IPS-18a (cell line): ENCODE results near the gene CHRFAM7A.
"Not testable (repeated sequence)": the region's sequence is repeated elsewhere in the genome, so short reads cannot be mapped to it uniquely, and the experiment has no call there.

Experiments
- H3K27ac ChIP-seq: one replicate; pipeline ENCODE4 v1.5.1; 2013; ENCODE audit warnings: low read length
- H3K27me3 ChIP-seq: one replicate; pipeline ENCODE4 v1.6.1; 2013; ENCODE audit warnings: mild to moderate bottlenecking, low read length; ENCODE audit not compliant: control insufficient read depth, insufficient read depth
- H3K36me3 ChIP-seq: one replicate; pipeline ENCODE4 v1.6.1; 2013; ENCODE audit warnings: low read depth, low read length; ENCODE audit not compliant: control insufficient read depth
- H3K4me1 ChIP-seq: one replicate; pipeline ENCODE4 v1.6.1; 2013; ENCODE audit warnings: low read depth, low read length; ENCODE audit not compliant: control insufficient read depth
- H3K4me3 ChIP-seq: one replicate; pipeline ENCODE4 v1.5.1; 2013; ENCODE audit warnings: low read length
- H3K9ac ChIP-seq: one replicate; pipeline ENCODE4 v1.6.1; 2013; ENCODE audit warnings: mild to moderate bottlenecking, low read length, moderate library complexity
- H3K9me3 ChIP-seq: one replicate; pipeline ENCODE4 v1.6.1; 2013; ENCODE audit warnings: low read depth, low read length; ENCODE audit not compliant: control insufficient read depth

The CHRFAM7A gene

DNA sequence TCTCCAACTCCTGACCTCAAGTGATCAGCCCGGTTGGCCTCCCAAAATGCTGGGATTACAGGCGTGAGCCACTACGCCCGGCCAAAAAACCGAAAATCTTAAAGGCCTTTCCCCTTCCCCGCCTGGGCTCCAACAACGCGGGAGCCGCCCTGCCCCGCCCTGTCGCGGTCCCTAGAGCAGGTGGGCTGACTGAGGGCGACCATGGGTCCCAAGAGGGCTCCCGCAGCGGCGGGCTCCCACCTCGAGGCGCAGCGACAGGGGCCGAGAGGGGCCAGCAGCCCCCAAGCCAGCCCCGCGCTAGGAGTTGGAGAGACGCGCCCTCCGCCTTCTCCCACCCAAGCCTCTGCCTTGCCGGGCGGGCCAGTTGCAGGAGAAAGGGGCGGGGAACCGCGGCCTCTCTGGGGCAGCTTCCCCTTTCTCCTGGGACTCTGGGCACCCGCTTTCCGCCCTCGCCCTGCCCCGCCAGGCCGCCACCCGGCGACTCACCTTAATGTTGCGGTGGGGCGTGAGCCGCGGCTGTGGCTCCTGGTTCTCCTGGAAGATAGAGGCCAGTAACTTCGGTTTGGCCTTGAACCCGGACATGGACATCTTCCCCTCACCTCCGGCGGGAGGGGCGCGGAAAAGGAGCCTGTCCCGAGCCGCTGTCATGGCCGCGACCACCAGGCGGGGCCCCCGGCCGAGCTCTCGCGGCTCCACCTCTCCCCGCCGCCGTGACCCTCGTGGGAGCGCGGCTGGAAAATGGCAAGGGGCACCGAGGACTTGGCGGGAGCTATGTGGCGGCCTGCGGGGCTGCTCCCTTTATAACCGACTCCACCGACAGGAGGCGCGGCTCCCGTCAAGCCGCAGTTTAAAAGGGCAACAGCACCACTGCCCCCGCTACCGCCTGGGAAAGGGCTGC is at the start of gene CHRFAM7A:
TSS of gene CHRFAM7A (minus strand) at position 775 of the 898 bp plus-strand sequence. CDS start 10,189 bp downstream, outside the sequence.
- not testable (repeated sequence) for H3K27me3 ChIP-seq, H3K36me3 ChIP-seq, H3K4me3 ChIP-seq, H3K9ac ChIP-seq, H3K9me3 ChIP-seq, H3K4me1 ChIP-seq, H3K27ac ChIP-seq

DNA sequence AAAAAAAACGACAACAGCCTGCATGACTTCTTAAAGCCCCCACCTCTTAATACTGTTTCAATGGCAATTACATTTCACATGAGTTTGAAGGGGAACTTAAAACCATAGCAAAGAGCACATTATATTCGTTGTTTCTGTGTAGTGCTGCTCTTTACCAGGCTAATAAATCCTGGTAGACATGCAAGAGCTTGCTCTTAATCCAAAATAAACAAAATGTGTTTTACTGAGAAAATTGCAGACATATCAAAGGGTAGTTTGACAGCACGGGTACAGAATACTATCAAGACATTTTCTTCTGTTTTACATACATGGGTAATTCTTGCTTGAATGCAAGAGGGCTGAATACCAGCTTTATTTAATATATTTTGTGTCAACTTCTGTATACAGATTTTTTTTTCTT is 45.0 kb upstream of the CHRFAM7A start:
- not testable (repeated sequence) for H3K9ac ChIP-seq, H3K9me3 ChIP-seq, H3K36me3 ChIP-seq, H3K27me3 ChIP-seq, H3K4me1 ChIP-seq, H3K4me3 ChIP-seq, H3K27ac ChIP-seq

DNA sequence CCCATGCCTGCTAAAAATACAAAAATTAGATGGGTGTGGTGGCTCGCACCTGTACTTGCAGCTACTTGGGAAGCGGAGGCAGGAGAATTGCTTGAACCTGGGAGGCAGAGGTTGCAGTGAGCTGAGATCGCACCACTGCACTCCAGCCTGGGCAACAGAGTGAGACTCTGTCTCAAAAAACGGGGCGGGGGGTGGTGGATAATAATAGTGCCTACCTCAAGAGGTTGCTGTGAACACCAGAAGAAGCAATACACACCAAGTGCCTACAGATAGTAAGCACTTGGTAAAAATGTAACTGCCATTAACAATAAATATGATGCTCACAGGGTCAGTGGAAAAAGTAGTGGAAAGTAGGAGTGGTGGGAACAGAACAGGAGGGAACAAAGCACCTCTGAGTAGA is 42.5 kb upstream of the CHRFAM7A start:
- not testable (repeated sequence) for H3K4me1 ChIP-seq, H3K4me3 ChIP-seq, H3K9ac ChIP-seq, H3K27me3 ChIP-seq, H3K36me3 ChIP-seq, H3K9me3 ChIP-seq, H3K27ac ChIP-seq

DNA sequence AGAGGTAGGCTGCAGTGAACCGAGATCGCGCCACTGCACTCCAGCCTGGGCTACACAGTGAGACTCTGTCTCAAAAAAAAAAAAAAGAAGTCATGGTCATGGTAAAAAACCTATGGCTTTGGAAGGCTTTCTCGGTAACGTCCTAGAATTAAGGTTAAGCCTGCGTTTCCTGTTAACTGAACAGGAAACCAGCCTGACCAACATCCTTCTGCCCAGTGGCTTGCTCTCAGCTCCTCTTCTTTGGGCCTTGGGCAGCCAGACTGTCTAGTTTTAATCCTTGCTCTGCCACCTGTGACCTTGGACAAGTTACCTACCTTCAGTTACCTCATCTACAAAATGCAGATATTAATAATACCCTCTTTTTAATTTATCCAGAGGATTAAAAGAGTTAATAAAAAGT is 27.4 kb upstream of the CHRFAM7A start:
- not testable (repeated sequence) for H3K27me3 ChIP-seq, H3K36me3 ChIP-seq, H3K4me3 ChIP-seq, H3K27ac ChIP-seq, H3K9me3 ChIP-seq, H3K4me1 ChIP-seq, H3K9ac ChIP-seq

GRCh38 chr15:30414160-30414559 is 20.8 kb upstream of the CHRFAM7A start, which contains the start of gene GOLGA8R:
Gene GOLGA8R (minus strand): TSS chr15:30414260. CDS start chr15:30414162, 98 bp downstream.
- H3K4me3 ChIP-seq, H3K9me3 ChIP-seq, H3K4me1 ChIP-seq, H3K9ac ChIP-seq, H3K36me3 ChIP-seq, H3K27me3 ChIP-seq, H3K27ac ChIP-seq: not testable (repeated sequence)

DNA sequence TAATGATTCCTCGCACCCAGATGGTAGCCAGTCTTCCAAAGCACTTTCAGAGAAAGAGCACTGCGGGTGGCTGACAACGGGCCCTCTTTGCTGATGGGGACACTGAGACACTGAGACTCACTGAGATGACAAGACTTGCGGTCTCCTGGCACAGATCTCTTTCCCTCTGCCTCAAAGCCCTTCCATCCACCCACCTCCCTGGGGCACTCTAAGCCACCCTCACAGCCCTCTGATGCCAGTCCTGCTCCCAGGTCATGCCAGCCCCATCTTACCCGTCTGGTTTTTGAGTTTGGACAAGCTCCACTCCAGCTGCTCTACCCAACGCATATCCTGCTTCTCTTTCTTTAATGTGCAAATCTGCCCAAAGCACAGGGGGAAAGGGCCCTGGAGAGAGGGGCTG is 14.3 kb upstream of the CHRFAM7A start:
- H3K4me3 ChIP-seq, H3K4me1 ChIP-seq, H3K36me3 ChIP-seq, H3K9me3 ChIP-seq, H3K27ac ChIP-seq, H3K27me3 ChIP-seq, H3K9ac ChIP-seq: not testable (repeated sequence)

DNA sequence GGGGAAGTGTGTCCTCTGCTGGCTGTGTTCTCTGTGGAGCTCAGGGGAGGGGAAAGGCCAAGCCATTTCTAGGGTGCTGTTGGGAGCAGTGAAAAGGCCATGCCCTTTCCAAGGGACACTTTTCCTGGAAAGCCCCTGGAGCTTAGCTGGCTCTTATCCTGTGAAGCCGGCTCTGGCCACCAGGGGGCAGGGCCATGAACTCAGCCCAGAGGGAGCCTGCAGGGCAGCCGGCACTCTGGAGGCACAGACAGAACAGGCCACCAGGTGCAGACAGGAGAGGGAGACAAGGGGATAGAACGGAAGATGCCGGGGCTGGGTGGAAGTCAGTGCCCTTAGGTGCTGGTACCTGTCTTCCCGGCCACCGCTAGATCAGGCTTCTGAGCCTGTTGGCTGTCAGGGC is 5.6 kb upstream of the CHRFAM7A start:
- not testable (repeated sequence) for H3K36me3 ChIP-seq, H3K27me3 ChIP-seq, H3K4me1 ChIP-seq, H3K4me3 ChIP-seq, H3K27ac ChIP-seq, H3K9me3 ChIP-seq, H3K9ac ChIP-seq

- not testable (repeated sequence) for H3K36me3 ChIP-seq, H3K27me3 ChIP-seq, H3K4me1 ChIP-seq, H3K9ac ChIP-seq, H3K9me3 ChIP-seq, H3K4me3 ChIP-seq, H3K27ac ChIP-seq
These were observed 288 bp upstream of the CHRFAM7A start for GRCh38 chr15:30393664-30393991.

DNA sequence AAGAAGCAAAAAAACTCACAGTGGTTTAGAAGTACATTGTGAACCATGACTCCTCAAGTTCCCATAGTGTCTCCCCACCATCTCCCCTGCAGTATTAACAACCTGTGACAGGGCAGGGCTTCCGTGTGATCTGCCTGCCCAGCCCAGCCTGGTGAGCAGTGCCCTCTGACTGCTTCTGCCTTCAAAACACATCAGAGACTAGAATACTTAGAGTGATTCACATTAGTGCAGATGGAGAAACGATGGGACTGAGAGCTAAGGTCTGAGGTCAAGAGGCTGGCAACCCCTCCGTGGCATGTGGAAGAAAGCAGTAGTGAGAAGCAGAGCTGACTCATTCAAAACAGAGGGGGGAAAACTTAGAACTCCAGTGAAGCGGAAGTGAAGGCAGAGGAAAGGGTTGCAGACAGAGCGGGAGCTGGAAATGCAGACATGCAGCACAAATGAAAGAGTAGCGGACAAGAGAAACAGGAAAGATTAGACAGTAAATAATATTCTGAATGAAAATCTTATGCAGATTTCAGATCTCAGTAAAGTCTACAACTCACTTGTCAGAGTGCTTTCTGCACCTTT is 6.9 kb downstream of the CHRFAM7A start:
- not testable (repeated sequence) for H3K27me3 ChIP-seq, H3K36me3 ChIP-seq, H3K4me3 ChIP-seq, H3K9ac ChIP-seq, H3K9me3 ChIP-seq, H3K4me1 ChIP-seq, H3K27ac ChIP-seq

GRCh38 chr15:30377082-30377413 is 16.3 kb downstream of the CHRFAM7A start:
- not testable (repeated sequence) for H3K9ac ChIP-seq, H3K4me1 ChIP-seq, H3K27ac ChIP-seq, H3K27me3 ChIP-seq, H3K36me3 ChIP-seq, H3K4me3 ChIP-seq, H3K9me3 ChIP-seq

DNA sequence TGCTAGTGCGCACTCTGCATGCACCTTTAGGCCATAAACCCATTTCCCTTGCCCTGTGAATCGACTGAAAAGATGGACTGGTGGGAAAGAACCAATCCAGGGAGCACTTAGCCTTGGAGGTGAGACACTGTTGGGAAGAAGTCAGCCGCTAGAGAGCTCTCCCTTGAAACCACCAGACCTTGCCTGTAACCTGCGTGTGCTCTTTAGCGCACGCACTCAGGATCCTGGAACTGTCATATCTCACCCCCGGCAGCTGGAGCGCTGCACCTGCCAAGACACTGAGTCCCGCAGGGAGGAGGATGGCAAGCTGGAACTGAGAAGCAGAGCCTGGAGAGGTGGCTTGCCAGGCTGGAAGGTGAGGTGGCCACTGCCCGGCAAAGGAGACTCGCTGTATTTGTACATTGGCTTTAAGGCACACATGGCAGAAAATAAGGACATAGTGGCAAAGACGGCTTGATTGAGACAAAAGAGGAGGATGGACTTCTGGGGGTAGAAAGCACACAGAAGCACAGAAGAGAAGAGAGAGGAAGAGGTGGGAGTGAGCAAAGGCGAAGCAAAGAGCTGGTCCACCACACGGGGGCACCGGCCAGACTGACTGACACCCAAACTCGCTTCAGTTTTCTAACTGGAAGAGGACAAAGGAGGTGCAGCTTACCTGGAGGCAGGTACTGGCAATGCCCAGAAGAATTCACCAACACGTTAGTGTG is 16.8 kb downstream of the CHRFAM7A start:
- not testable (repeated sequence) for H3K9ac ChIP-seq, H3K27ac ChIP-seq, H3K27me3 ChIP-seq, H3K36me3 ChIP-seq, H3K4me1 ChIP-seq, H3K9me3 ChIP-seq, H3K4me3 ChIP-seq

DNA sequence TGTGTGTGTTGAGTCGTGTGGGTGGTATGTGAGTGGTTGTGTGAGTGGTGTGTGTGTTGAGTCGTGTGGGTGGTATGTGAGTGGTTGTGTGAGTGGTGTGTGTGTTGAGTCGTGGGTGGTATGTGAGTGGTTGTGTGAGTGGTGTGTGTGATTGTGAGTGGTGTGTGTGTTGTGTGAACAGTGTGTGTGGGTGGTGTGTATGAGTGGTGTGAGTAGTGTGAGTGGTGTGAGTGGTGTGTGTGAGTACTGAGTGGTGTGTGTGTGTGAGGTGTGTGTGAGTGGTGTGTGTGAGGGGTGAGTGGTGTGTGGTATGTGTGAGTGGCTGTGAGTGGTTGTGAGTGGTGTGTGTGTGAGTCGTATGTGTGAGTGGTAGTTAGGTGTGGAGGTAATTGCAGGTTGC is 17.5 kb downstream of the CHRFAM7A start:
- H3K27me3 ChIP-seq, H3K4me1 ChIP-seq, H3K9me3 ChIP-seq, H3K27ac ChIP-seq, H3K4me3 ChIP-seq, H3K9ac ChIP-seq, H3K36me3 ChIP-seq: not testable (repeated sequence)
